HUES64 (cell line): ENCODE data around the gene RNF25.
"Not testable (repeated sequence)": the region's sequence is repeated elsewhere in the genome, so short reads cannot be mapped to it uniquely, and the experiment has no call there.

ENCODE experiments used
- H3K27ac ChIP-seq: 2 replicates; pipeline ENCODE4 v1.7.0; 2013; ENCODE audit warnings: low read depth, low read length, inconsistent platforms
- H3K27me3 ChIP-seq: 2 replicates; pipeline ENCODE4 v1.6.1; 2013; ENCODE audit warnings: mild to moderate bottlenecking, low read length; ENCODE audit not compliant: insufficient read depth
- H3K36me3 ChIP-seq: 2 replicates; pipeline ENCODE4 v1.6.1; 2013; ENCODE audit warnings: mild to moderate bottlenecking, low read length; ENCODE audit not compliant: insufficient read depth
- H3K4me1 ChIP-seq: 2 replicates; pipeline ENCODE4 v1.6.1; 2013; ENCODE audit warnings: mild to moderate bottlenecking, low read length, moderate library complexity; ENCODE audit not compliant: insufficient read depth
- H3K4me3 ChIP-seq: 2 replicates; pipeline ENCODE4 v1.5.1; 2013; ENCODE audit warnings: mild to moderate bottlenecking, low read length, moderate library complexity
- H3K9ac ChIP-seq: 2 replicates; pipeline ENCODE4 v1.6.1; 2013; ENCODE audit warnings: mild to moderate bottlenecking, low read depth, low read length
- H3K9me3 ChIP-seq: 2 replicates; pipeline ENCODE4 v1.6.1; 2013; ENCODE audit warnings: low read depth, low read length; ENCODE audit not compliant: insufficient read depth
- WGBS: fragments of 150-250, 120-280 bp; methylation state at CpG from one replicate; pipeline ENCODE4 v1.1.7; 2013; ENCODE audit warnings: missing lambda C conversion rate; 5-methylcytosine and 5-hydroxymethylcytosine counted together

The RNF25 gene

DNA sequence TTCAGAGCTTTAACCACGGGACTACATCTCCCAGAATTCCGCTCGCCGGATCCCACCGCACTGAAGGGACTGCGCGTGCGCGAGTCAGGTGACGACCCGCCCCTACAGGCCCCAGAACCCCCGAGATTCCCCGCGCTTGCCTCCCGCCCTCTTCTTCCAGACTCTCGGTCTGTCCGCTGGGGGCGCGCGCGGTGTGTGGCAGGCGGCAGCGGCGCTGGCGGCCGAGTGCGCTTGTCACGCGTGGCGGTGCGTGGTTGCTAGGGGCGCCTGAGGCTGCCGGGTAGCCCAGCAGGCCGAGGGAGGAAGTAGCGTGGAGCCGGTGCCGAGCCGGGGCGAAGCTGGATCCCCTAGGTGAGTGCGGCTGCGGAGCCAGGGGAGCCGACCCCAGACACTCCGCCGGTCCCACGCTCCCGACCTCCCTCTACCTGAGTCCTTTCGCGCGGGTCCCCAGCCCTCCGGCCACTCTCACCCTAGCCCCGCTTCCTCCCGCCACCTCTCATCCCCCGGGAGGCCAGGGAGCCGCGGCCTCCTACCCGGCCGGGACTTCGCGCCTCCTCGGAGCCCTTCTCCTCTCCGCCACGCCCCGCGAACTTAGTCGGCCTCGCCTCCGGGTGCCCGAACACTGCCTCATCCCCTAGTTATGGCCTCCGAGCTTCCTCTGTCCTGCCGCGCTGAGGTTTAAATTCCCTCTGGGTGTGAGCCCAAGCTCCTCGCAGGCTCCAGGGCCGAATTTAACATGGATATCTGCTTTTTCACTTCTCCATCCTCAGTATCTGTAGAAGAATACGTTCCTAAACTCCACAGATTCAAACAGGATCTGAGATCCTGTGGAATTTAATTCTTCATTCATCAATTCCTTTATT is 39.1 kb upstream of the RNF25 start, which contains the start of gene TTLL4:
TSS of gene TTLL4 (plus strand) at position 149 of the 863 bp plus-strand sequence. CDS start 26,842 bp downstream, outside the sequence.
- Histone ChIP-seq H3K27ac (peak within 1 kb of the TSS; percentile 6; the same call in 1 of the 2 replicates), H3K4me1 (no peaks in the 10 kb centered on the region), H3K9ac (peak within 1 kb of the TSS; percentile 90), H3K9me3 (no peaks in the 10 kb centered on the region), H3K27me3 (no peaks in the 10 kb centered on the region), H3K36me3 (peaks cover 13% of the 10 kb centered on the region), H3K4me3 (peak within 1 kb of the TSS; percentile 79)
- under 1% methylated on average over 74 of the region's 74 CpGs for WGBS

DNA sequence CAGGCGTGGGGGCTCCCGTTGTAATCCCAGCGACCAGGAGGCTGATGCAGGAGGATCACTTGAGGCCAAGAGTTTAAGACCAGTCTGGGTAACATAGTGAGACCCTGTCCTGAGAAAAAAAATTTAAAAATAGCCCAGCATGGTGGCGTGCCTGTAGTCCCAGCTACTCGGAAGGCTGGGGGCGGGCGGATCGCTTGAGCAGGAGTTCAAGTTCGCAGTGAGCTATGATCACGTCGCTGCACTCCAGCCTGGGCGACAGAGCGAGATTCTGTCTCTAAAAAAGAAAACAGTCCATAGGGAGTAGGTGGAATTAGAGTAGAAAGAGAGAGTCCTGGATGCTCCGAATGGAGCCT is 38.5 kb upstream of the RNF25 start:
- Histone ChIP-seq H3K27ac (no peak overlapping the region), H3K4me1 (no peaks in the 10 kb centered on the region), H3K36me3 (peaks cover 9% of the 10 kb centered on the region; the same call in 1 of the 2 replicates), H3K9ac (no peak overlapping the region), H3K4me3 (peak overlapping the region; percentile 79), H3K9me3 (no peaks in the 10 kb centered on the region), H3K27me3 (no peaks in the 10 kb centered on the region)
- whole genome bisulfite sequencing, result 62% methylated on average over 14 of the region's 14 CpGs

DNA sequence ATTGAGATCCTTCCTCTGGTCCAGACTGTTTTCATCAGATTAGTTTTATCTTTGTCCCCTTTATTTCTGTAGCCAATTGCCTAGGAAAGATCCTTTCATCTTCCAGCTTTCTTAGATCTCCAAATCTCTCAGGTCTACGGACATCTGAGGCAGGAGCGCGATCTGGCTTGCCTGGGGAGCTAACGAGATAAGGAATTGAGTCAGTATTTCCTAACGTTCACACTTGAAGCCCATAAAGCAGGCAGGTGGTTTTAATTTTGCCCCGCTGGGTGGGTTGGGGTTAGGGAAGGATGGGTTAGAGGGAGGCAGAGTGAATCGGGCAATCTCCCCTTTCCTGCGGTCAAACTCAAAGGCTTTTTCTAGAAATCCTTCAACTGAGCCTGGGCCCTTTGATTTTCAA is 38.1 kb upstream of the RNF25 start:
- Histone ChIP-seq H3K4me1 (no peaks in the 10 kb centered on the region), H3K27ac (no peak overlapping the region), H3K4me3 (no peak overlapping the region; the same call in 1 of the 2 replicates), H3K36me3 (peaks cover 5% of the 10 kb centered on the region; the same call in 1 of the 2 replicates), H3K9ac (no peak overlapping the region), H3K27me3 (no peaks in the 10 kb centered on the region), H3K9me3 (no peaks in the 10 kb centered on the region)
- 86% methylated on average over 8 of the region's 8 CpGs for WGBS

DNA sequence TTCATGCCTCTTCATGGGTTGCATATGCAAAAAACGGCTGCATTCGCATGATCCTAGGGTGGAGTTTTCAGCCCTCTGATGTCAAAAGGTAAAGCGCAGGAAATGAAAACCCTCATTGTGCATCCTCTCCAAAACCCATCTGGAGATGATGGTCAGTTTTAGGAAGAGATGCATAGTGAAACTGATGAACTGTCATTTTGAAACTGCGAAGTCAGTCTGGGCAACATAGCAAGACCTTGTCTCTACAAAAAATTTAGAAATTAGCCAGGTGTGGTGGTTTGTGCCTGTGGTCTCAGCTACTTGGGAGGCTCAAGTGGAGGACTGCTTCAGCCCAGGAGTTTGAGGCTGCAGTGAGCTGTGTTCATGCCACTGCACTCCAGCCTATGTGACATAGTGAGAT is 36.3 kb upstream of the RNF25 start:
- H3K36me3 ChIP-seq, result no peaks in the 10 kb centered on the region
- H3K27me3 ChIP-seq, result no peaks in the 10 kb centered on the region
- no peaks in the 10 kb centered on the region for H3K9me3 ChIP-seq
- H3K27ac ChIP-seq, result no peak overlapping the region
- no peak overlapping the region for H3K4me3 ChIP-seq
- 94% methylated on average over 4 of the region's 4 CpGs for WGBS
- no peak overlapping the region for H3K9ac ChIP-seq
- no peaks in the 10 kb centered on the region for H3K4me1 ChIP-seq

DNA sequence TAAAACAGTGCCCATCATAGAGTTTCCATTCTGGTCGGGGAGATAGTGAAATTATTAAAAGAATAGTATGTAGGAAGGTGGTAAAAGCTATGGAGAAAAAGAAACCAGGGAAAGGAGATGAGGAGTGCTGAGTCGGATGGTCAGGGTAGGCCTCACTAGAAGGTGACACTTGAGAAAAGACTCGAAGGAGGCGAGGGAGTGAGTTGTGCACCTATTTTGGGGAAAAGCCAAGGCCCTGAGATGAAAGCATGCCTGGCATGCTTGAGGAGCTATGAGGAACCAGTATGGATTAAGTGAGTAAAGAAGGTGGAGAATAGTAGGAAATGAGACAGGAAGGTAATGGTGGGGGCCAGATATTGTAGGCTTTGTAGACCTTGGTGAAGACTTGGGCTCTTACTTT is 31.5 kb upstream of the RNF25 start:
- no peak overlapping the region for H3K4me3 ChIP-seq
- 91% methylated on average over 4 of the region's 4 CpGs for WGBS
- H3K4me1 ChIP-seq, result no peaks in the 10 kb centered on the region
- H3K36me3 ChIP-seq, result peaks cover 28% of the 10 kb centered on the region
- no peak overlapping the region for H3K27ac ChIP-seq
- H3K9me3 ChIP-seq, result no peaks in the 10 kb centered on the region
- H3K27me3 ChIP-seq, result no peaks in the 10 kb centered on the region
- no peak overlapping the region for H3K9ac ChIP-seq

DNA sequence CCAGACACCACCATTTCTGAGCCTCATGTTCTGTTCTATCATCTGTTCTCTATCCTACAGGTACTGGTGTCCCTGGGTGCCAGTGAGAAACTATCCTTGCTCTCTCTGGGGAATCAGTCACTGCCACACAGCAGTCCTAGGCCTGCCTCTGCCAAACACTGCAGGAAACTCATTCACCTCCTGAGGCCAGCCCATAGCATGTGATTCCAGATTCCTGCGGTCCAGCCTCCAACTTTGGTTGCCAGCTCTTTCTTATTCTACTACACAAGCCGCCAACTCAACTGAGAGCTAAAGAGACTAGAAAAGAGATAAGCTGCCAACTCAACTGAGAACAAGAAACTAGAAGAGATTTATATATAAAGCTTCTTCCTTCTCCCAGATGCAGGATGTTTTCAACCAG is 30.0 kb upstream of the RNF25 start:
- Histone ChIP-seq H3K4me3 (no peak overlapping the region), H3K4me1 (no peaks in the 10 kb centered on the region), H3K36me3 (peaks cover 44% of the 10 kb centered on the region), H3K9ac (no peak overlapping the region), H3K9me3 (no peaks in the 10 kb centered on the region), H3K27ac (no peak overlapping the region), H3K27me3 (no peaks in the 10 kb centered on the region)
- 90% methylated on average over 1 of the region's 2 CpGs for WGBS

DNA sequence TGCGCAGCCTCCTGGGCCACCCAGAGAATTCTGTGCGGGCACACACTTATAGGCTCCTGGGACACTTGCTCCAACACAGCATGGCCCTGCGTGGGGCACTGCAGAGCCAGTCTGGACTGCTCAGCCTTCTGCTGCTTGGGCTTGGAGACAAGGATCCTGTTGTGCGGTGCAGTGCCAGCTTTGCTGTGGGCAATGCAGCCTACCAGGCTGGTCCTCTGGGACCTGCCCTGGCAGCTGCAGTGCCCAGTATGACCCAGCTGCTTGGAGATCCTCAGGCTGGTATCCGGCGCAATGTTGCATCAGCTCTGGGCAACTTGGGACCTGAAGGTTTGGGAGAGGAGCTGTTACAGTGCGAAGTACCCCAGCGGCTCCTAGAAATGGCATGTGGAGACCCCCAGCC is 27.1 kb upstream of the RNF25 start:
- no peaks in the 10 kb centered on the region for H3K9me3 ChIP-seq

DNA sequence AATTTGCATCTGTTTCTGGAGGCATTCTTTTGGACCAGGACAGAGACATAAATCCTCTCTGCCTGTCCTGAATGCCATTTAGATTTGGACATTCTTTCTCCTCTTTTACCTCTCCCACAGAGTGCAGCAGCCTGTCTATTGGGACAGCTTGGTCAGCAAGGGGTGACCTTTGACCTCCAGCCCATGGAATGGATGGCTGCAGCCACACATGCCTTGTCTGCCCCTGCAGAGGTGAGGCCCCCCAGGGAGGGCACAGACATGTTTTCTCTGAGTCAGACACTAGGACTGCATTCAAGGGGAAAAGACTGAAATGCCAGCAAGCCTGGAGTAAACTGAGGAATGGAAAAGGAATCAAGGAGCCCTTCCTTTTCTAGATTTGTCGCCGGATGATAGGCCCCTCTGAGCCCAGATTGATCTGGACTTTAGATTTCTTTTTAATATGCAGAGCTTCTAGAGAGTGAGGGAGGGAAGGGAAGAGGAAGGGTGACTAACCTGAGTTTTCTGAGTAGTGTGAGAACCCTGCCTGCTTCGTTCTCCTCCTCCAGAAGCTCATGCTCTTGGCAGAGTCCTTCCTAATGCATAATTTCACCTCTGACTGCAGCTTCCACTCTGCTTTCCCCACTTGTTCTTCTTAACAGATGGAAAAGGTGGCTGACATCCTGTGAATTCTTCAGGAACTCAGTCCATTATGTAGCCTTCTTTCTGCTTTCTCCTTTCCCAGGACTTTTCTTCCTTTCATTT is 22.8 kb upstream of the RNF25 start:
- H3K4me3 ChIP-seq, result no peak overlapping the region
- H3K27me3 ChIP-seq, result no peaks in the 10 kb centered on the region
- H3K4me1 ChIP-seq, result no peaks in the 10 kb centered on the region; the same call in 1 of the 2 replicates
- no peak overlapping the region; the same call in 1 of the 2 replicates for H3K27ac ChIP-seq
- 88% methylated on average over 3 of the region's 3 CpGs for WGBS
- peaks cover 90% of the 10 kb centered on the region for H3K36me3 ChIP-seq
- H3K9me3 ChIP-seq, result no peaks in the 10 kb centered on the region
- H3K9ac ChIP-seq, result no peak overlapping the region

More for the DNA sequence above, 27.1 kb upstream of the RNF25 start:
- H3K36me3 ChIP-seq, result peaks cover 64% of the 10 kb centered on the region
- no peak overlapping the region for H3K4me3 ChIP-seq
- WGBS, result 96% methylated on average over 8 of the region's 8 CpGs
- no peaks in the 10 kb centered on the region; the same call in 1 of the 2 replicates for H3K4me1 ChIP-seq
- H3K27ac ChIP-seq, result no peak overlapping the region
- no peaks in the 10 kb centered on the region for H3K27me3 ChIP-seq
- no peak overlapping the region for H3K9ac ChIP-seq

DNA sequence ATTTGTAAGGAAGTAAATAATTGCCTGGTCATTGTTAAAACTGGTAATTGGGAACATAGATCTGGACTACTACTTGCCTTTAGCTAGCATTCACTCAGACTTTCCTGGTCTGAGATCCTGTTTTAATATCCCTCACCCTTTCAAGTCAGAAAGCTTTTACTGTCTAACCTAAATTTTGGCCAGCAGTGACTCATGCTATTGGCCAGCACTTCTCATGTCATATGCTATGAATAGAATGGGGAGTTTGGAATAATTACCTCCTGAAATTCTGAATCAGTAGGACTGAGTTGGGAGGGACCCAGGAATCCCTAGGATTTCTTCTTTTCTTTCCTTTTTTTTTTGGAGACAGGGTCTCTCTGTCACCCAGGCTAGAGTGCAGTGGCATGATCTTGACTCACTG is 19.4 kb upstream of the RNF25 start:
- H3K9ac ChIP-seq, result no peak overlapping the region
- no peaks in the 10 kb centered on the region; the same call in 1 of the 2 replicates for H3K4me1 ChIP-seq
- no peak overlapping the region for H3K4me3 ChIP-seq
- H3K9me3 ChIP-seq, result no peaks in the 10 kb centered on the region
- H3K36me3 ChIP-seq, result peaks cover 78% of the 10 kb centered on the region
- H3K27ac ChIP-seq, result no peak overlapping the region
- H3K27me3 ChIP-seq, result no peaks in the 10 kb centered on the region

DNA sequence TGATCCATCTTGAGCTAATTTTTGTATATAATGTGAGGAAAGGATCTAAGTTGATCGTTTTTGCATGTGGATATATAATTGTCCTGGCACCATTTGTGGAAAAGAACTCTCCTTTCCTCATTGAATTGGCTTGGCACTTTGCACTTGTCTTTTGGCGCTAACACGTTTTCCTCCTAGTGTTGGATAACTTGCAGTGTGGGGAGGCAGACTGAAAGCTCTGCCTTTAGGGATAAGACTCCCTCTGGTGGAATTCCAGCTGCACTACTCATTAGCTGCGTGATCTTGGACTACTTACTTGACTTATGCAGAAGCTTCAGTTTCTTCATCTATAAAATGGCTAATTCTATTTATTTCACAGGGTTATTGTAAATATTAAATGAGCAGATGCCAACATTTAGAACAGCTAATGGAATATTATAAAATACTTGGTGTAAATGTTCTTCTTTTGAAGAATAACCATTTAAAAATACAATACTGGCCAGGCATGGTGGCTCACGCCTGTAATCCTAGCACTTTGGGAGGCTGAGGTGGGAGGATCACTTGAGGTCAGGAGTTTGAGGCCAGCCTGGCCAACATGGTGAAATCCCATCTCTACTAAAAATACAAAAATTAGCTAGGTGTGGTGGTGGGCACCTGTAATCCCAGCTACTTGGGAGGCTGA is 15.7 kb upstream of the RNF25 start:
- H3K4me3 ChIP-seq, H3K9me3 ChIP-seq, H3K4me1 ChIP-seq, H3K27me3 ChIP-seq, H3K9ac ChIP-seq, H3K27ac ChIP-seq: not testable (repeated sequence)
- 32% methylated on average over 5 of the region's 5 CpGs for WGBS
- H3K36me3 ChIP-seq, result peaks cover 66% of the 10 kb centered on the region

DNA sequence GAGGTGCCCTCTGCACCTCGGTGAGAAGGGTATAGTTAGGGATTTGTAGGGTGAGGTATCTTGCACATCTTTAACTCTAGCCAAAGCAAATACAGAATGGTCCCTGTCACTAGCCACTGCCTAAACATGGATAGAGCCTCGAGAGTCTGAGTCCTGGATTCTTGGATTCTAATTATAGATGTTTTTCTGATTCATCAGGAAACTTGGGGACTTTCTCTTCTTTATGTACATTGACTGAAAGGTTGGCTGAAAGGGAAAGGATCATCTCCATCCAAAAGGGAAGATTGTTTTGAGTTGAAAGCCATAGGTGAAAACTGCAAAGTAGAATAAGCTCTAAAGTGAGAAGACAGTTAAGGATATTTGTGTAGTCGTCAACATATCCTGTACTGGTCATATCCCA is 8.3 kb upstream of the RNF25 start:
- WGBS, result 89% methylated on average over 3 of the region's 3 CpGs
- Histone ChIP-seq H3K4me1 (no peaks in the 10 kb centered on the region), H3K4me3 (no peak overlapping the region), H3K9ac (no peak overlapping the region), H3K27me3 (no peaks in the 10 kb centered on the region), H3K27ac (no peak overlapping the region), H3K9me3 (no peaks in the 10 kb centered on the region), H3K36me3 (peaks cover 65% of the 10 kb centered on the region)
